ENCODE results near the gene TSC2.
A peak's percentile ranks its signal among the peaks of the same experiment; 100 is the strongest.
"Not testable (repeated sequence)": the region's sequence is repeated elsewhere in the genome, so short reads cannot be mapped to it uniquely, and the experiment has no call there.

The TSC2 gene

GRCh38 chr16:2086106-2086742 lies 38.4 kb downstream of the TSC2 start:
- no peak for DNase-seq (ENCODE audit: low spot score)

GRCh38 chr16:2086812-2087747 lies 39.3 kb downstream of the TSC2 start:
- no peak for DNase-seq (ENCODE audit: low spot score)

GRCh38 chr16:2087748-2088631 lies 40.2 kb downstream of the TSC2 start:
- no peak for DNase-seq (ENCODE audit: low spot score)

- no peak for DNase-seq (ENCODE audit: low spot score)
Measured at GRCh38 chr16:2088759-2089358, 41.1 kb downstream of the TSC2 start.

GRCh38 chr16:2089706-2090480 lies 42.1 kb downstream of the TSC2 start:
- DNase-seq (ENCODE audit: low spot score) = no peak

- no peak for DNase-seq (ENCODE audit: low spot score)
Measured at GRCh38 chr16:2090481-2090776, 42.6 kb downstream of the TSC2 start.

GRCh38 chr16:2090777-2091546 lies 43.2 kb downstream of the TSC2 start:
- DNase-seq (ENCODE audit: low spot score) = peak; percentile 87

- DNase-seq (ENCODE audit: low spot score) = no peak
Measured at GRCh38 chr16:2091547-2092255, 43.9 kb downstream of the TSC2 start.

GRCh38 chr16:2092256-2092620 lies 44.5 kb downstream of the TSC2 start:
- DNase-seq (ENCODE audit: low spot score) = peak; percentile 83

- no peak for DNase-seq (ENCODE audit: low spot score)
Measured at GRCh38 chr16:2092866-2093265, 45.1 kb downstream of the TSC2 start.

- no peak for DNase-seq (ENCODE audit: low spot score)
Measured at GRCh38 chr16:2093793-2094192, 46.0 kb downstream of the TSC2 start.

GRCh38 chr16:2095315-2095853 lies 47.6 kb downstream of the TSC2 start:
- no peak for DNase-seq (ENCODE audit: low spot score)

GRCh38 chr16:2095918-2096582 lies 48.3 kb downstream of the TSC2 start:
- no peak for DNase-seq (ENCODE audit: low spot score)

GRCh38 chr16:2096853-2097595 lies 49.2 kb downstream of the TSC2 start:
- DNase-seq (ENCODE audit: low spot score) = no peak

GRCh38 chr16:2097689-2098088 lies 49.9 kb downstream of the TSC2 start:
- not testable (repeated sequence) for DNase-seq (ENCODE audit: low spot score)

GRCh38 chr16:2101581-2101980 lies 53.8 kb downstream of the TSC2 start:
- not testable (repeated sequence) for DNase-seq (ENCODE audit: low spot score)

GRCh38 chr16:2102471-2102870 lies 54.7 kb downstream of the TSC2 start:
- no peak for DNase-seq (ENCODE audit: low spot score)

- DNase-seq (ENCODE audit: low spot score) = not testable (repeated sequence)
Measured at GRCh38 chr16:2104464-2104863, 56.7 kb downstream of the TSC2 start.

All from LoVo (cell line).